NCI-H1436 treated with DMSO at 0.1 percent for 48 hours (cell line): ENCODE results near the gene FLT4.

ENCODE experiments used
- DNase-seq: peaks from one replicate; lab custom pipeline; 2025; lab: John Stamatoyannopoulos, UW

Gene FLT4

GRCh38 chr5:180590543-180591310 is 58.7 kb downstream of the FLT4 start:
- no peak for DNase-seq

GRCh38 chr5:180589771-180590542 is 59.4 kb downstream of the FLT4 start:
- DNase-seq: no peak

GRCh38 chr5:180586870-180587269 is 62.5 kb downstream of the FLT4 start:
- DNase-seq: no peak

GRCh38 chr5:180586204-180586603 is 63.2 kb downstream of the FLT4 start:
- DNase-seq: no peak

- DNase-seq: no peak
Observed at GRCh38 chr5:180583738-180584137, 65.7 kb downstream of the FLT4 start.

- no peak for DNase-seq
Observed at GRCh38 chr5:180580681-180581080, 68.7 kb downstream of the FLT4 start.

GRCh38 chr5:180575571-180575970 is 73.8 kb downstream of the FLT4 start:
- DNase-seq: no peak

- DNase-seq: no peak
Observed at GRCh38 chr5:180568914-180569313, 80.5 kb downstream of the FLT4 start.

GRCh38 chr5:180563994-180564393 is 85.4 kb downstream of the FLT4 start:
- DNase-seq: no peak

- no peak for DNase-seq
Observed at GRCh38 chr5:180558232-180558631, 91.2 kb downstream of the FLT4 start.

GRCh38 chr5:180557217-180557809 is 92.1 kb downstream of the FLT4 start:
- no peak for DNase-seq

GRCh38 chr5:180555168-180555921 is 94.1 kb downstream of the FLT4 start:
- DNase-seq: no peak

GRCh38 chr5:180553530-180553929 is 95.9 kb downstream of the FLT4 start:
- no peak for DNase-seq
